ENCODE results near the gene DAPL1. TPM values are rescaled to one million over a fixed set of nuclear protein-coding genes. Genes with fewer than 3 reads are reported as not detected.

DAPL1 gene
- total RNA-seq, 1 experiment from 2014 or later = not detected

- no peak for TF ChIP-seq SIN3A (IDR thresholded peaks at IDR 0.05; ENCODE audit: borderline replicate concordance, insufficient read depth, low read depth, low read length)
- TF ChIP-seq TCF7L2 (IDR thresholded peaks at IDR 0.05; ENCODE audit: low read depth, low read length) = no peak
- TF ChIP-seq CTCF (IDR thresholded peaks at IDR 0.05) = no peak
- no peak for TF ChIP-seq POLR2AphosphoS5 (IDR thresholded peaks at IDR 0.05; ENCODE audit: low read depth, low read length)
- no peak for TF ChIP-seq REST (IDR thresholded peaks at IDR 0.05; ENCODE audit: insufficient read depth in 1 of 2, low read depth in 2 of 2, low read length in 1 of 2)
- BruUV-seq (replicated peaks) = no TSS peak
- Histone ChIP-seq H3K27ac (ENCODE audit: low read length) (no peak overlapping the region), H3K36me3 (ENCODE audit: control insufficient read depth, insufficient read depth, low read length) (no peaks in the 10 kb centered on the region), H3K27me3 (ENCODE audit: control insufficient read depth, insufficient read depth, low read length) (peaks cover 25% of the 10 kb centered on the region), H3K4me1 (ENCODE audit: control insufficient read depth, insufficient read depth, low read length) (no peaks in the 10 kb centered on the region), H3K9me3 (ENCODE audit: control insufficient read depth, insufficient read depth, low read depth, low read length) (no peaks in the 10 kb centered on the region), H3K4me3 (ENCODE audit: low read depth in 2 of 2, low read length in 2 of 2) (no peak overlapping the region)
- POLR2A ChIA-PET = no interaction called here
- intact Hi-C loops (cut with micrococcal nuclease; ENCODE audit: unreplicated experiment) (loop anchor here (5.0 to 10.0 kb wide), 2 partner anchors 727 to 1254 kb away; no protein-coding TSS in a partner anchor), in situ Hi-C loops (cut with HindIII; ENCODE audit: low pct_unique_long_range_greater_than_20kb, low sequenced_read_pairs) (no loop called here)
- ATAC-seq (no peak), DNase-seq (ENCODE audit: low read depth, low spot score) (no peak)
- CTCF ChIA-PET = no interaction called here
These were observed 46.1 kb upstream of the DAPL1 start for GRCh38 chr2:158748926-158749590.

DNA sequence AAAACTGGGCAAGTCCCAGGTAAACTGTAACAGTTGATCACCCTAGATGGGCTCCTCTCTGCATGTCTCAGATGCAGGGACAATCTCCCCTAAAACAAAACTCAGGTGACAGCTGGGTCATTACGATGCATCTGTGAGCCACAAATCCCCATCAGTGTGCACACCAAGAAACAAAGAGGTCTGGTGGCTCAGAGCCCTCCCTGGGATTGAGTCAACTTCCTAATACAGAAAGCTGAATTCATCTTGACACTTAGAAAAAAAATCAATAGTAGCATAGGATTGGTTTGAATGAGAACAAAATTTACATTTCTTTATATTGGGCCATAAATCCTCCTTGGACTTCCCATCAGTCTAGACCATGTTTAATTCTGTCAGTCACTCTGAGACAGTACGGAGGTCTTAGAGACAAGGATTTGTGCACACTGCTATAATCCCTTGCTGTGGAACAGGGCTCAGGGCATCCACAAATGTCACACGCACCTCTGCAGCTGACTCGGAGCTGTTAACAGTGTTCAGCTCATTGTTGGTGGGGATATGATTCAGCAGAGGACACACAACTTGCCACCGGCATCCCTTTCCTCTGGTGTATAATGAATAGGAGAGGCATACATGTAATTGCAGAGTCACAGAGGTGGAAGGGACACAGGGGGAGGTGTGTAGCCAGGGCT lies 44.5 kb upstream of the DAPL1 start:
- Histone ChIP-seq H3K27ac (ENCODE audit: low read length) (no peak overlapping the region), H3K4me3 (ENCODE audit: low read depth in 2 of 2, low read length in 2 of 2) (no peak overlapping the region), H3K36me3 (ENCODE audit: control insufficient read depth, insufficient read depth, low read length) (no peaks in the 10 kb centered on the region), H3K9me3 (ENCODE audit: control insufficient read depth, insufficient read depth, low read depth, low read length) (no peaks in the 10 kb centered on the region), H3K27me3 (ENCODE audit: control insufficient read depth, insufficient read depth, low read length) (peaks cover 25% of the 10 kb centered on the region), H3K4me1 (ENCODE audit: control insufficient read depth, insufficient read depth, low read length) (no peaks in the 10 kb centered on the region)
- CTCF ChIA-PET = interaction anchor here (0.7 kb wide), 1 partner anchor 739 kb away, joined by 5 read pairs; no protein-coding TSS in a partner anchor
- no peak for TF ChIP-seq POLR2AphosphoS5 (IDR thresholded peaks at IDR 0.05; ENCODE audit: low read depth, low read length)
- TF ChIP-seq CTCF (IDR thresholded peaks at IDR 0.05) = no peak
- no peak for TF ChIP-seq REST (IDR thresholded peaks at IDR 0.05; ENCODE audit: insufficient read depth in 1 of 2, low read depth in 2 of 2, low read length in 1 of 2)
- TF ChIP-seq SIN3A (IDR thresholded peaks at IDR 0.05; ENCODE audit: borderline replicate concordance, insufficient read depth, low read depth, low read length) = no peak
- in situ Hi-C loops (cut with HindIII; ENCODE audit: low pct_unique_long_range_greater_than_20kb, low sequenced_read_pairs) = no loop called here
- POLR2A ChIA-PET = interaction anchor here (0.6 kb wide), 1 partner anchor 294 kb away, joined by 3 read pairs; the partner anchor contains the start of gene CCDC148
- DNase-seq (ENCODE audit: low read depth, low spot score) (no peak), ATAC-seq (no peak)
- intact Hi-C loops (cut with micrococcal nuclease; ENCODE audit: unreplicated experiment) = loop anchor here (1.0 to 5.0 kb wide), 2 partner anchors 573 to 716 kb away; no protein-coding TSS in a partner anchor
- no TSS peak for BruUV-seq (replicated peaks)

Data from Panc1 (cell line).